ENCODE results near the gene PALLD. TPM values are rescaled to one million over a fixed set of nuclear protein-coding genes. Genes with fewer than 3 reads are reported as not detected.

PALLD gene
- polyA plus RNA-seq, 1 donor from 2014 or later = 20.5 TPM

GRCh38 chr4:168825975-168826374 is 329.1 kb downstream of the PALLD start:
- H3K36me3 ChIP-seq (ENCODE audit: insufficient read depth, low read length) = no peaks in the 10 kb centered on the region
- no peaks in the 10 kb centered on the region for H4K20me1 ChIP-seq (ENCODE audit: insufficient read depth)
- no peak overlapping the region for H3K4me2 ChIP-seq (ENCODE audit: low read length)
- no peak overlapping the region for H3K27ac ChIP-seq (ENCODE audit: low read length)
- no peaks in the 10 kb centered on the region for H3K27me3 ChIP-seq (ENCODE audit: insufficient read depth, low read depth, low read length)
- no peak overlapping the region for H3K4me3 ChIP-seq (ENCODE audit: low read length)
- H3K79me2 ChIP-seq (replicated peaks; ENCODE audit: insufficient read depth, low read length) = peaks cover 2% of the 10 kb centered on the region
- H3K9me2 ChIP-seq (ENCODE audit: insufficient read depth, low read length) = no peaks in the 10 kb centered on the region
- no peak overlapping the region for H3K9ac ChIP-seq (ENCODE audit: low read length)
- no peaks in the 10 kb centered on the region for H3F3A ChIP-seq (ENCODE audit: insufficient read depth, low read length, poor library complexity, severe bottlenecking)
- H3K9me3 ChIP-seq (ENCODE audit: low read length) = no peaks in the 10 kb centered on the region
- TF ChIP-seq MXI1 (conservative IDR thresholded peaks at IDR 0.05; ENCODE audit: poor library complexity, severe bottlenecking) (no peak), EP300 (conservative IDR thresholded peaks at IDR 0.05; ENCODE audit: poor library complexity, severe bottlenecking) (no peak), EZH2 (IDR thresholded peaks at IDR 0.05; ENCODE audit: borderline replicate concordance, insufficient read depth, low read length, poor library complexity, severe bottlenecking) (no peak)
- TF ChIP-seq, protein P1, sequence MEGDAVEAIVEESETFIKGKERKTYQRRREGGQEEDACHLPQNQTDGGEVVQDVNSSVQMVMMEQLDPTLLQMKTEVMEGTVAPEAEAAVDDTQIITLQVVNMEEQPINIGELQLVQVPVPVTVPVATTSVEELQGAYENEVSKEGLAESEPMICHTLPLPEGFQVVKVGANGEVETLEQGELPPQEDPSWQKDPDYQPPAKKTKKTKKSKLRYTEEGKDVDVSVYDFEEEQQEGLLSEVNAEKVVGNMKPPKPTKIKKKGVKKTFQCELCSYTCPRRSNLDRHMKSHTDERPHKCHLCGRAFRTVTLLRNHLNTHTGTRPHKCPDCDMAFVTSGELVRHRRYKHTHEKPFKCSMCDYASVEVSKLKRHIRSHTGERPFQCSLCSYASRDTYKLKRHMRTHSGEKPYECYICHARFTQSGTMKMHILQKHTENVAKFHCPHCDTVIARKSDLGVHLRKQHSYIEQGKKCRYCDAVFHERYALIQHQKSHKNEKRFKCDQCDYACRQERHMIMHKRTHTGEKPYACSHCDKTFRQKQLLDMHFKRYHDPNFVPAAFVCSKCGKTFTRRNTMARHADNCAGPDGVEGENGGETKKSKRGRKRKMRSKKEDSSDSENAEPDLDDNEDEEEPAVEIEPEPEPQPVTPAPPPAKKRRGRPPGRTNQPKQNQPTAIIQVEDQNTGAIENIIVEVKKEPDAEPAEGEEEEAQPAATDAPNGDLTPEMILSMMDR (IDR thresholded peaks at IDR 0.05; ENCODE audit: poor library complexity, severe bottlenecking) = no peak
- no peak overlapping the region for H2AFZ ChIP-seq (ENCODE audit: low read depth, low read length)

GRCh38 chr4:168826620-168827019 is 329.8 kb downstream of the PALLD start:
- H4K20me1 ChIP-seq (ENCODE audit: insufficient read depth) = no peaks in the 10 kb centered on the region
- H3F3A ChIP-seq (ENCODE audit: insufficient read depth, low read length, poor library complexity, severe bottlenecking) = no peaks in the 10 kb centered on the region
- H3K9ac ChIP-seq (ENCODE audit: low read length) = no peak overlapping the region
- peaks cover 4% of the 10 kb centered on the region for H3K79me2 ChIP-seq (replicated peaks; ENCODE audit: insufficient read depth, low read length)
- H3K9me2 ChIP-seq (ENCODE audit: insufficient read depth, low read length) = no peaks in the 10 kb centered on the region
- H3K4me2 ChIP-seq (ENCODE audit: low read length) = no peak overlapping the region
- no peak for TF ChIP-seq REST (IDR thresholded peaks at IDR 0.05; ENCODE audit: borderline replicate concordance)
- no peak for TF ChIP-seq POLR2AphosphoS5 (IDR thresholded peaks at IDR 0.05)
- TF ChIP-seq MXI1 (conservative IDR thresholded peaks at IDR 0.05; ENCODE audit: poor library complexity, severe bottlenecking) = no peak
- no peak for TF ChIP-seq SMC3 (conservative IDR thresholded peaks at IDR 0.05; ENCODE audit: poor library complexity)
- H3K27me3 ChIP-seq (ENCODE audit: insufficient read depth, low read depth, low read length) = no peaks in the 10 kb centered on the region
- H3K27ac ChIP-seq (ENCODE audit: low read length) = no peak overlapping the region
- H2AFZ ChIP-seq (ENCODE audit: low read depth, low read length) = no peak overlapping the region
- no peak overlapping the region for H3K4me3 ChIP-seq (ENCODE audit: low read length)
- H3K9me3 ChIP-seq (ENCODE audit: low read length) = no peaks in the 10 kb centered on the region
- no peaks in the 10 kb centered on the region for H3K36me3 ChIP-seq (ENCODE audit: insufficient read depth, low read length)

DNA sequence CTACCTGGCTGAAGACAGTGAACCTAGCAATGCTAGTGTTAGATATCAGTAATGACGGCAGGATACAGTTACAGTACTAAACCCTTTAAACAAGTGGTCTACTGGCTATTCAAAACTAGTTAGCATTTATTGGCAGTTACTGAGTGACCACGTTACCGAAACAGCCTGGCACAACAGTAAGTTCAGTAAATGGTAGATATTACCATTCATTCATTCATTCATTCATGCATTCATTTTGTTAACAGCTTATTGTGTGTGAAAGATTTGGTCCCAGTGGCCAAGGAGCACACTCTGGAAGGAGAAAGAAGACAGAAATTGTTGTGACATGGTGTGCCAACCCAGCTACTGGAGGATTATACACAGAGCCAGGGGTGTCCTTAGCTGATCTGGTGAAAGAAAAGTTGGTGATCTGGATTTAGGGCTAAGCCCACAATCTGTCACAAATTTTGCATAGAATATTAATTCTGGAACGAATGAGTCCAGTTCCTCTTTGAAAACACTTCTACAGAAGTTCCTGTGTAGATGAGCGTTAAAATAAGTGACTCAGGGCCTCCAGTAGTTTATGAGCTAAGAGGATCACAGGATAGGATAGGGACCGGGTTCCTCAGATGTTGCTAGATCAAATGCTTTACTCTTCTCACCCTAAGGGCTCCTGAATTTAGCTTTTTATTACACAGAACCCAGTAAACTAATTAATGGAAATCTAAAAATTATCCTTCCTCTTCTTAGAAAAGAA is 334.1 kb downstream of the PALLD start:
- Histone ChIP-seq H2AFZ (ENCODE audit: low read depth, low read length) (peak overlapping the region; percentile 84), H3K79me2 (replicated peaks; ENCODE audit: insufficient read depth, low read length) (peaks cover 38% of the 10 kb centered on the region)

More for the DNA sequence above, 334.1 kb downstream of the PALLD start:
- Histone ChIP-seq H3K4me3 (ENCODE audit: low read length) (peak overlapping the region; percentile 89), H3K4me2 (ENCODE audit: low read length) (peak overlapping the region; percentile 83), H3K9ac (ENCODE audit: low read length) (peak overlapping the region; percentile 98), H3K9me3 (ENCODE audit: low read length) (no peaks in the 10 kb centered on the region), H3K27ac (ENCODE audit: low read length) (peak overlapping the region; percentile 91), H3K36me3 (ENCODE audit: insufficient read depth, low read length) (no peaks in the 10 kb centered on the region), H3K9me2 (ENCODE audit: insufficient read depth, low read length) (no peaks in the 10 kb centered on the region), H3K27me3 (ENCODE audit: insufficient read depth, low read depth, low read length) (no peaks in the 10 kb centered on the region), H4K20me1 (ENCODE audit: insufficient read depth) (no peaks in the 10 kb centered on the region), H3F3A (ENCODE audit: insufficient read depth, low read length, poor library complexity, severe bottlenecking) (no peaks in the 10 kb centered on the region)
- TF ChIP-seq TAF1 (IDR thresholded peaks at IDR 0.05; ENCODE audit: low read depth) = no peak
- no peak for TF ChIP-seq SMC3 (conservative IDR thresholded peaks at IDR 0.05; ENCODE audit: poor library complexity)
- no peak for TF ChIP-seq MXI1 (conservative IDR thresholded peaks at IDR 0.05; ENCODE audit: poor library complexity, severe bottlenecking)
- no peak for TF ChIP-seq EZH2 (IDR thresholded peaks at IDR 0.05; ENCODE audit: borderline replicate concordance, insufficient read depth, low read length, poor library complexity, severe bottlenecking)
- no peak for TF ChIP-seq EP300 (conservative IDR thresholded peaks at IDR 0.05; ENCODE audit: poor library complexity, severe bottlenecking)
- no peak for TF ChIP-seq RAD21 (conservative IDR thresholded peaks at IDR 0.05)
- no peak for TF ChIP-seq POLR2AphosphoS5 (IDR thresholded peaks at IDR 0.05)
